ENCODE measurements around the gene MOV10L1.
"Not testable (repeated sequence)": the region's sequence is repeated elsewhere in the genome, so short reads cannot be mapped to it uniquely, and the experiment has no call there.

Gene MOV10L1

DNA sequence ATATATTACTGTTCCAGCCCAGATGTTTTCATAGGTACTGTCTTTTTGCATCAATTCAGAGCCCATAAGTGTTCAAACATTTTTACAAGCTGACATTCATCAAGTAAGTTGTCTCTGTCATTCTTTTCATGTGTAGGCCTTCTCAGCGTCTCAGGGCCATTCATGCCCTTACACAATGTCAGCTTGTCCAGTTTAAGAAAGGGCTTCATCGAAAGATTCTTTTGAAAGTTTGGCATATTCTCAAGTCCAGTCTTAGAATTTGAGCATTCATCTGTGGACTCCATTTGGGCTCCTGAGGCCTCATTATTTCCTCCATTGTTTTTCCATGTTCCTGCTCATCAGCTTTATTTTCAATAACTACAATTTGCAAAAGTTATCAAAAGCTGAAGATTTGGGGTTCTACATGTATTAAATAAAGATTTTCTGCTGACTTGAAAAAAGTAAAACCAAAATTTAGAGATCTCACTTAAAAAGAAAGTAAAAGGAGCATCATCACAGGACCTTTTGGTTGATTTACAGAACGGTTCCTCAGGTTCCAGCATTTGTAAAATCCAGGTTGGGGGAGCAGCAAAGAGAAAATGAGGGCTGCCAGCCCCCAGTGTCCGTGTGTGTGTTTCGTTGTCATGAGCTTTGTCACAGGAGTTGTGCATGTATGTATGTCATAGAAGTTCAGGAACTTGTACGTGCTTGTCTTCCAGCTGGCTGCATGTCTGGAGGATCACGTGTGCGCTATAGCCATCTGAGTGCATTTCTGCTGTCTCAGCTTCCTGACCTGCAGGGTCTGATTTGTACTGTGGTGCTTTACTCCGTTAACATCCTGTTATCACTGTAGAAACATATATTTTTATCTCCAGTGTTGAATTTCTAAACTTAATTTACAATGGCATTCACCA lies 15.6 kb downstream of the MOV10L1 start:
- FAIRE-seq: no peak

DNA sequence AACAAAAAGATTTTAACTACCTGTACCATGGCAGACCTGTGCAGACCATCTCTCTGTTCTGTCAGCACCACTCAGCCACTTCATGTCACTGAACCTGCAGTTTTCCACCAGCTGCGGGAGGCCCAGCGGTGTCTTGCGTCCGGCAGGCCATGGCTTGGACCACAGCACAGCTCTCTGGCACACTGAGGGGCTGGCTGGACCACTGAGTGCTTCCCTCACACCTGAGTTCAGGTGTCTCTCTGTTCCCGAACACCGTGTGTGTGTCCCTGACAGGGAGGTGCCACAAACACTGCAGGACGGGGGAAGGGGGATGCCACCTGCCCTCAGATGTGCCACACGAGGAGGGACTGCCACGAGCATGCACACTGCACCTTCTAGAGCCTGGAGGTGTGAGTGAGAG lies 17.7 kb downstream of the MOV10L1 start:
- FAIRE-seq: no peak

DNA sequence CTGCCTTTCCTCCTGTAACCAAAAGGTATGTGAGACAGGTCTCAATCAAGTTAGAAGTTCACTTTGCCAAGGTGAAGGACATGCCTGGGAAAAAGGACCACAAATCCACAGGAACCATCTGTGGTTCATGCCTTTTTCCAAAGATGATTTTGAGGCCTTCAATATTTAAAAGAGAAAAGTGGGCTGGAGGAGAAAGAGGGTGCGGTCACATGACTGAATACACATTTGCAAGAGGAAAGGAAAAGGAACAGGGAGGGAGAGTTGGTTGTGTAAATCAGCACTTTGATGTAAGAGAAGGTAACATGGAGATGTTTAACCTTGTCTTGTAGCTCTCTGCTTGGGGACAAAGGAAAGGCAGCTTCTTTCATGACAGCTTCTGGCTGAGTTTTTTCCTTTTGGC lies 21.2 kb downstream of the MOV10L1 start:
- FAIRE-seq: no peak

DNA sequence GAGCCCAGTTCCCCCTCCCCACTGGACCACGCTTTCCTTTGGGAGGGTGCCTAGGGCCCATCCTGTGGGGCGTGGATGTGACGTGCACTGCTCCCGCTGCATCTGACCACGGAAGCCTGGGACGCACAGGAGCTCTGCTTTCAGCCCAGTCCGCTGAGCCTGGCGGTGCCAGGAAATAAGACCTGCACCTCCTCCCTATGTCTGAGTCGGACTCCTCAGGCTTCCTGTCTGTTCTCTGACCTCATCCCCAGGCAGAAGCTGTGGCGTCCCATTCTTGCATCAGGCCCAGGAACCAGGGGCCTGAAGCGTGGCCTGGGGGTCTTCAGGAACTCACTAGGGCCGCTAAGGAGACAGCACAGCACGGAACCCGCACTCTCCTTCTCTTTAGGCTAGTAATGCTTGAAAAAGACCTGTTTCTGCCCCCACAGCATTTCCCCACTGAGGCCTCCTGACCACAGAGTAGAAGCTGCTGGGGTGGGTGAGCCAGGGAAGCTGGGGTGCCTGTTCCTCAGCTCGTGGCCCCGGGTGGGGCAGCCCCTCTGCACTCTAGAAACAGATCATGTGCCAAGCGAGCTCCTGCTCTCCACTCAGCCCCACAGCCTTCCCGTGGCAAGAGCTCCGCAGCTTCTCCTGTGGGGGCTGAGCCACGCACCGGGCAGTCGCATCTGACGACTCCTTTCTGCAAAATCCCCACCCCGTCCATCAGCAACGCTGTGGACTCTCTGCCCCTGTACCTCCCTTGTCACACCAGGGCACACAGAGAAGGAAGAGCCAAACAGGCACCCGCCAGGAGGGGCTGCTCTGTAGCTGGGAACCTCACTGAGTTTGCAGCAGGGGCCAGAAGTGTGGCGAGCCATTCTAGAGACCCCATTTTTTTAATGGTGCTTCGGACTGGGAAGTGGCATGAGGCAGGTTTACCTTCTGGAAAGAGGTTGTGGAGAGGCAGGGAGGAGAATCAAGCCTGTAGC lies 22.6 kb downstream of the MOV10L1 start:
- no peak for FAIRE-seq

DNA sequence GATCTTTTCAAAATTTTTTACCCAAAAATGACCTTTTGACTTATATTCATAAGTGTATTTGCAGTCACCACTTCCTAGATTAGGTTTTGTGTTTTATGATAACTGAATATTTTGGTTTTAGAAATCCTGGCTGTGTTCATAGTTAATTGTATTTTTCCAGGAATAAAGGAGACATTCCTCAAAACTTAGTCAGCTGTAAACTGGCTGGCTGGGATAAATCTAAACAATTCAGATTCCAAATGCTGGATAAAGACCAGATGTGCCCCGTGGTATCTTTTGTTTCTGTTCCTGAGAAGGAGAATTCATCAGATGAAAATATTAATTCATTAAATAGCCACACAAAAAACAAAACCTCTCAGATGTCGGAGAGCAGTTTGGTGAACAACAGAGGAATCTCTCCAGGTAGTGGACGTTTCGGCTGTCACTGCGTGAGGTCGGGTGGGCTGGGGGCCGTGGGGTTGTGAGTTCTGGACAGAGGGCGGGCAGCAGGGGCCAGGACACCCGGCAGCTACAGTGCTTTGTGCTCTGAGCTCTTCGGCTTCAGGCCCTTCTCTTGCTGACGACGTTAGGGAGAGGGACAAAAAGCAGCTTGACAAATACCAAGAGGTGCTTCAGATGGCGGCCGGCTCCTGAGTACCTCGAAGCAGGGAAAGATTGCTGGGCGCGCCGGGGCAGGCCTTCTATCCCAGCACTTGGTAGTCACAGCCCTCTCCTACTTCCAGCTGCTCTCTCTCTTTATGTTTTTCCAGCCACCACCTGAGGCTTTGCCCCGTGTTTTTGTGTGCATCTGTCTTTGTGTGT lies 24.6 kb downstream of the MOV10L1 start:
- FAIRE-seq: no peak

DNA sequence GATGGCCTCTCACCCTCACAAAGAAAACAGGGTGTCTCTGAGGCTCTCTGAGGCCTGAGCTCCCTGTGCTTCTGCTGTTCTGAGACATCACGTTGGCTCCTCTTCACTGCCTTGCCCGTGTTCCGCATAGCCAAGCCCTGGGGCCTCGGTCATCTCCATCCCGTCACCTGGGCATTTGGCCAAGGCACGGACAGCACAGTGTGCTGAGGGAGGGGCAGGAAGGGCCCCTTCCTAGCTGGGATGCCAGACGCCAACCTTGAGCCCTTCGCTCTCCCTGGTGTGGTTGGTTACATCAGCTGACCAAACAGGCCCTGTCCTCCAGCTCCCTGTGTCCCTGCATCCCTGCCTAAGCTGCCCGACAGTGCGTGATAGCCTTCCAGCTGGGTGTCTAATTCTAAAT lies 25.9 kb downstream of the MOV10L1 start:
- FAIRE-seq: no peak

DNA sequence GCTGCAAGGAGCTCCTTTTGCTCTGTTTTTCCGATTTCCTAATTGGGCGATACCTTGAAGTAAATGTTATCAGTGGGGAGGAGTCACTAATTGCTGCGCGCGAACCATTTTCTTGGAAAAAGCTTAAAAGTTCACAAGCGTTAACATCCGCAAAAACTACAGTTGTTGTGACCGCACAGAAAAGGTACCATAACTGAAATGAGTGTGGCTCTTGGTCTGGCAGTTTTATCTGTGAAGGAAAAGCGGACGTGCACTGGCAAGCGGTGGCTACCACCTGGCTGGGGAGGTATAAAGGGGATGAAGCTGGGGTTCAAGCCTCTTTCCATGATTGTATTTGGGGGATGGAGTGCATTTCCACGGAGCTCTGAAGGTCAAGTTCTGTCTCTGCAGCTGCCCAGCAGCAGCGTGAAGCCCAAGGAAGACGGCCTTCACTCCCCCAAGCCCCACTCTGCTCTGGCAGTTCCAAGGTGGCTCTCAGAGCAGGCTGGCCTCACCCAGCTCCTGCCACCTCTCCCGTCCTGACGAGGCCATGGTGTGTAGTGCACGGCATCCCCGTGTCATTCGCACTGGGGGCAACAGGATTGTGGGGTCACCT lies 27.5 kb downstream of the MOV10L1 start:
- no peak for FAIRE-seq

DNA sequence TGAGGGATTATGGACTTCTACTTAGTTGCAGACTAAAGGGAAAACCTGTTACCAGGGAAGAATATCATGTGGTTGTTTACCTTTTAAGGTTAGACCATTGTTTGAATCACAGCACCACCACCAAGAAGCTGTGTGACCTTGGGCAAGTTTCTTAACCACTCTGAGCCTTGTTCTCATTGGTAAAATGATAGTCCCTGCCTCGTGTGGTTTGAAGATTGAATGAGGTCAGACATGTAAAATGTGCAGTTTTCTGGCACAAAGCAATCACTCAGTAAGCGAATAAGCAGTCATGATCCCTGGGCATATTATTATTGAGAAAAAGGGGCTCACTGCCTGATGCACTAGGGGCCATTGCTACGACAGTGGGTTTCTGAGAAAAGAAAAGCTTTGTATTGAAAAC lies 28.3 kb downstream of the MOV10L1 start:
- no peak for FAIRE-seq

DNA sequence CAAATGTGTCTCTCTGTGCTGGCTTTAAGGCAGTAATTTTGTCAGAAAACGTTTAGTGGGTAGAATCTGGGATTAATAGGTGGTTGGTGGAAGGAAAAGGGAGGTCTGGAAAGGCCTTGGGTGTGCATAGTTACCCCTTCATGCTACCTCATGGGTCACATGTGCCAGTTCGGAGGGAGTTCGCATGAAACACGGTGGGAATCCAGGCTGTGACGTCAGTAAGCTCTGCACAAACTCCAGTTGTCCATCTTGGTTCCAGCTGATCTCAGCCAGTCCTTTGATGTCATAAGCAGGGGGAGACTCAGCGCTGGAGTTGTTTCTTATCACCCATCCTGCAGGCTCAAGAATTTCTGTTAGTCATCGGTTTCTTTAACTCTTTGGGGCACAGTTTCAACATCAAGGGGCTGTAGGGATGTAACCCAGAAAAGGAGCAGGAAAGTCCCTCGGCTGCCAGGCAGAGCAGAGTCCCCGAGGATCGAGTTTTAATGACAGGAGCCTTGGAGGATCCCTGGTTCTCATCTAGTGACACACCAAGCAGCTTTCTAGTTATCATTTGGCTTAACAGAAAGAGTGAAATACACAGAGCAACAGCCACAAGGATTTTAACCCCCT lies 28.9 kb downstream of the MOV10L1 start:
- no peak for FAIRE-seq

DNA sequence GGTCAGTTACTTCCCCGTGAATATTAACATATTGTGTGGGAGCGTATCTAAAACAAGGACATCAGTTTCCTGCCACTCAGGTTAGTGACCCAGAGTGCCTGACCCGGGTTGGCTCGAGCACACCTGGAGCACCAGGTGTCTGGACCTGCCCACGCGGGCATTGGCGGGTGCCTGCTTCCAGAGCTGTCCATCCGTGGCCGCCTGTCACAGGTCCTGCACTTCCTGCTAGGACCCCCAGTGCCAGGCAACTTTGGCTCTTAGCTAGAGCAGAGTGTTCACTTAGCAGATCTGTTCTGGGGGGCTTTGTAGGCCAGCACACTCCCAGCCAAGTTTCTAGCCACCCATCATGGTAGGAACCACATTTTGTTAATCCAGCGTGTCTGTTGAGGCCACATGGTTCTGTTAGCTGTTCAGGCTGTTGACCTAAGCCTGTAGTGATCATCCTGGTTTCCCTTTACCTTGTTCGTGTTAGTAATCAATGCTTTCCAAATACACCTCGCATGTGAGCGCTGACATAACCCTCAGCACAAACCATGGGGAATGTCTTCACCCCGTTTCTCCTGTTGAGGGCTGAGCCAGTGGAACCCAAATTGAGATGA lies 29.5 kb downstream of the MOV10L1 start:
- no peak for FAIRE-seq

DNA sequence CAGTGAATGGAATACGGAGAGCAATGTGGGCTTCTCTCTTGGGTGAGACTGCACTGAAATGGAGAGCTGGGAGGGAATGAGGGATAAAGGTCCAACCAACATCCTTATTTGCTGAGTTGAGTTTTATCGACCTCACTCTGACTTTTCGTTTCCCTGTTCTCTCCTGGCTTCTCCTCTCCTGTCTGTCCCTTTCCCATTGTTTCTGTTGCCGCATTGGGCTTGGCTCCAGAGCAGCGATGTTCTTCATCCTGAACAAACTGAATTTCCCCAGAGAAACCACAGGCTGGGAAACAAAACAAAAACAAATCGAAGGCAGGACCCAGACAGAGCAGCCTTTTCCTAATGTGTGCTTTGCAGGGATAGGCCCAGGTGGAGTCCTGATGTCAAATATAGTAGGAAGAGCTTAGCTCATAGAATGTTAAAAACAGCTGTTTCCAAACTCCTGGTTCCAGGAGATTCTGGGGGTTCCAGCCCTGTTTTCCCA lies 30.0 kb downstream of the MOV10L1 start:
- FAIRE-seq: no peak

DNA sequence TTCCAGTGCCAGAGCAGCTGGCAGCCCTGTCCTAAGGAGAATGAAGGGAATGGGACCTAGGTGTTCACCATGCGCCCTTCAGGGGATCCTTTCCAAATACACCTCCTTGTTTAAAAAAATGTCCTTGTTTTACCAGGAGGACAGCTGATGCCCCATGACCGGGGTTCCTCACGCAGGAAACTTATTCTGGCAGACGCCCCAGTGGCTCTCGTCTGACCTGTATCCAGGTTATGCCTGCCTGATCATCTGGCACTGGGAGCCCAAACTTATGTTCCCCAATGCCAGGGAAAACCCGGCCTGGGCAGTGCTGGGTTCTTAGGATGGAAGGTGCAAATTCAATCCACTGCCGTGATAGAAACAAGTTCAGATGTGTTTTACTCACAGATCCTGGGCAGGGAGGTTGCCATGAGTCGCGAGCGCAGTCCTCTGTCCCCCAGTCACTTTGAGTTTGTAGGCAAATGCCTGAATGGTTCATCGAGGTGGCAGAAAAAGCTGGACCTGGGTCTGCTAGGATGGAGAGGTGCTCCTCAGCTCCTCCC lies 31.5 kb downstream of the MOV10L1 start:
- FAIRE-seq: no peak

DNA sequence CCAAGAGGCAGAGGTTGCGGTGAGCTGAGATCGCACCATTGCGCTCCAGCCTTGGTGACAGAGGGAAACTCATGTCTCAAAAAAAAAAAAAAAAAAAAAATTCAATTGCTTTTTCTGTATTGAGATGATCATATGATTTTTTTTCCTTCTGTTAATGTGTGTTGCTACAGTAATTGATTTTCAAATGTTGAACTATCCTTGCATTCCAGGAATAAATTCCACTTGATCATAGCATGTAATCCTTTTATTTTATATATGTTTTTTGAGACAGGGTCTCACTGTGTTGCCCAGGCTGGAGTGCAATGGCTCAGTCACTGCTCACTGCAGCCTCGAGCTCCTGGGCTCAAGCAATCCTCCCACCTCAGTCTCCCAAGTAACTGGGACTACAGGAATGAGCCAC lies 33.3 kb downstream of the MOV10L1 start:
- FAIRE-seq: no peak

DNA sequence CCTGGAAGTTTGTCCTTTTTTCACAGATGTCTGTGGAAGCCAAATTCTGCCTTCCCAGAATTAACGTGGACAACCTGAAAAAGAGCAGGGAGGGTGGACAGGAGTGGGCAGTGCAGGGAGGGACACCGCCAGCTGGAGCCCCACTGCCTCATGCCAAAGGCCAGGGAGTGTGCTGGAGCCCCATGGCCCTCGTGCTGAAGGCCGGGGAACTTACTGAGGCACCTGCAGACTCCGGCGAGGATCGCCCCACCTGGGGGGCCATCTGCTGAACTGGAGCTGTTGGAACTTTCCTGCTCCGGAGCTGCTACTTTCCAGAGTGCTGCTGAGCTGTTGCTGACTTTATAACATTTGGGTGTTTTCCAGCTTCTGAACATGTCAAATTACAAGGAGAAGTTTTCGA lies 35.2 kb downstream of the MOV10L1 start:
- FAIRE-seq: no peak

DNA sequence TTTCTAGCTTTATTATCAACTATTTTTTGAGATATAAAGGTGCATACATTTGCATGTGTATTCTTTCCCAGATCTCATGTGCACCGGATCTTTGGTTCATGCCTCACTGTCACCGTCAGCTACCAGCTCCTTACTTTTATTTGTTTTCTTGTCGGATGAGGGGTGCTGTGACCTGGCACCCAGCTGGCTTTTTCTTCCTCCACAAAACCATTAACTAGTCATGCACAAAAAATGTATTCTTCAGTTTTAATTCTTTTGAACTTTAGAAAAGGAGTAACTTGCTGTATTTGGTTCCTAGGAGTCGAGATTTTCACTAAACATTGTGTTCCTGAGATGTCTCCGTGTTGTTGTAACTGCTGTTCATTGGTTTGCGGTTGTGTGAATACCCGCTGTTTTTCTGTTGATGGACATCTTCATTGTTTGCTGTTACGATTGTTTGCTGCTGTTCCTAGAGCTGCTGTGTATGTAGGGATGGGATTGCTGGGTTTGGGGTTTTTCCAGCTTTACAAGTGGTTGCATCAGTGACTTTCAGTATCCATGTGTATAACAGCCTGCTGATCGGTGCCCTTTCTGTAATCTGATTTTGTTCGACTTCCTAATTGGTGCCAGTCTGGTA lies 39.4 kb downstream of the MOV10L1 start:
- no peak for FAIRE-seq

DNA sequence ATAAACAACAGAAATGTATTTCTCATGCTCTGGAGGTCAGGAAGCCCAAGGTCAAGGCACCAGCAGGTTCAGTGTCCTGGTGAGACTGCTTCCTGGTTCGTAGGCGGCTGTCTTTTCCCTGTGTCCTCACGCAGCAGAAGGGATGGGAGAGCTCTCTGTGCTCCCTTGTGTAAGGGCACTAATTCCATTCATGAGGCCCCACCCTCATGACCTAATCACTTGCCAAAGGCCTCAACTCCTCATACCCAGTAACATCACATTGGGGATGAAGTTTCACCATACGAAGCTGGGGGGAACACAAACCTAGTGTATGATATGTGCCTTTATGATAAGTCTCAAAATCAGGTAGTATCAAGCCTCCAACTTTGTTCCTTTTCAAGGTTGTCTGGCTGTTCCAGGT lies 42.1 kb downstream of the MOV10L1 start:
- FAIRE-seq: no peak

DNA sequence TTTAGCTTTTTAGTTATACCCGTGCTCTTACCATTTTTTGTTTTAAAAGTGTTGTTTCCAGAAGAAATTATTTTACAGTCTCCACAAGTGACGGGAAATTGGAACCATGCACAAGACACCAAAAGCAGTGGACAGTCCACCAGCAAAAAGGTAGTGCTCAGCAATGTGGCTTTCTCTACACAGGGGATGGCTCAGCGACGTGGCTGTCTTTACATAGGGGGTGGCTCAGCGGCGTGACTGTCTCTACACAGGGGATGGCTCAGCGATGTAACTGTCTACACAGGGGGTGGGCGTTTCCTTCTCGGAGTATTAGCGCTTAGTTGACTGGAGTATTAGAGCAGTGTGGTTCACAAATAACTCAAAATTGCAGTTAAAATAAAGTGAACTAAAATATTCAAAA lies 44.7 kb downstream of the MOV10L1 start:
- no peak for FAIRE-seq

DNA sequence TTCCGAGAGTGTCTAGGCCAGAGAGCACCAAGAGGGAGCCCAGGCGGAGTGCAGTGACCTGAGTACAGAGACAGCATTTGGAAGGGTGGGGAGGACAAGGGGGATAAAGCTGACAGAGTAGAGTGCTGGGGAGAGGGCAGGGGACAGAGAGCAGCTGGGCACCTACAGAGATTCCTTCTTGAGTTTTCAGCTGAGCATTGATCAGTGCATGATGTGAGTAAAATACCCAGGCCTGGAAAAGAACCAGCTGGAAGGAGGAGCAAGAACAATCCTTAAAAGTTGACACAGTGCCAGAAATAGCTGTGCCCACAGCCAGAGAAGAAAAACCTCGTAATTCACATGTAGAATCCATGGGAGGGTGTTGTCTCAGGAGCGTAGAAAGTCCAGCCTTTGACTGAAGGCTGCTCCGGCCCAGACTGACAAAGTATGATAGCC lies 46.8 kb downstream of the MOV10L1 start:
- no peak for FAIRE-seq

DNA sequence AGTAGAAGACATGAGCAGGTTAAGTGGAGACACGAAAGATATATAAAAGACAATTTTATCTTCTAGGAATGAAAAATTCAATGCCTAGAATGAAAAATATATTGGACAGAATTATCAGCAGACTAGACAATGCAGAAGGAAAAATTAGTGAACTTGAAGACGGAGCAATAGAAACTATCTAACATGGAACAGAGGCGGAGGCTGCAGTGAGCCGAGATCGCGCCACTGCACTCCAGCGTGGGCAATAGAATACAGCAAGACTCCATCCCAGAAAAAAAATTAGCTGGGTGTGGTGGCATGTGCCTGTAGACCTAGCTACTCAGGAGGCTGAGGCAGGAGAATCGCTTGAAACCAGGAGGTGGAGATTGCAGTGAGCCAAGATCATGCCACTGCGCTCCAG lies 47.5 kb downstream of the MOV10L1 start:
- FAIRE-seq: not testable (repeated sequence)

DNA sequence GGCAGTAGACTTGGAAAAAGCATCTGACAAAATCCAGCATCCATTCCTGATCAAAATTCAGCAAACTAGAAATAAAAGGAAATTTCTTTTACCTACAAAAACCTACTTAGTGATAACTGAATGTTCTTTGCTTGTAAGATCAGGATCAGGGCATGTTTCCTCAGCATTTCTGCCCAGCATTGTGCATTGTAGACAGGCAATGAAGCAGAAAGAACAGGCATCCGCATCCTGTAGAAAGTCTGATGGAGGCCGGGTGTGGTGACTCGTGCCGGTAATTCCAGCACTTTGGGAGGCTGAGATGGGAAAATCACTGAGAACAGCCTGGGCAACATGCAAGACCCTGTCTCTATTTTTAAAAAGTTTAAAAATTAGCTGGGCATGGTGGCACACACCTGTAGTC lies 48.2 kb downstream of the MOV10L1 start:
- no peak for FAIRE-seq

DNA sequence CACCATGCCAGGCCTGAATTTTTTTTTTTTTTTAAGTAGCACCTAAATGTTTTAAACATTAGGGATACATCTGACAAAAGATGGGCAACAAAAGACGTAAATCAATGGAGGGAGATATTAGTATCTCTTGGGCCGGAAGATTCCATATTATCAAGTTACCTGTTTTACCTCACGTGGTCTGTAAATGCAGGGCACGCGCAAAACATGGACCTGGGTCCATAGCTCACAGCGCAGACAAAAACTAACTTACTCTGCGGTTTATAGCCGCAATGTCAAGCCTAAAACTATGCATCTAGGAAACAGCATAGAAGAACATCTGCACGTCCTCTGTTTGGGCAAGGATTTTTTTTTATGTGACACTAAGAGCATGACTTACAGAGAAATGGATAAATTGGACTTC lies 49.2 kb downstream of the MOV10L1 start:
- FAIRE-seq: no peak
